Cardiac muscle cell (in vitro differentiated cells and primary cell): ENCODE results near the gene RAB27B. TPM values are rescaled to one million over a fixed set of nuclear protein-coding genes. Genes with fewer than 3 reads are reported as not detected.

ENCODE experiments used
- DNase-seq, 2 donors: peaks; one replicate each; pipeline versions ENCODE4 v3.0.0 to v3.0.0-alpha.2; 2010 to 2017; ENCODE audit warnings: low read depth in 1 of 2, low spot score in 1 of 2
- H3K27ac ChIP-seq: fragments of 200-600 bp; sonication (generic); 2 replicates; pipeline ENCODE4 v1.5.1; 2016
- H3K27me3 ChIP-seq: fragments of 200-600 bp; sonication (generic); 2 replicates; pipeline ENCODE4 v1.6.0; 2016; ENCODE audit warnings: control low read depth
- H3K36me3 ChIP-seq: fragments of 200-600 bp; sonication (generic); 2 replicates; pipeline ENCODE4 v1.5.1; 2016; ENCODE audit warnings: control low read depth
- H3K4me1 ChIP-seq: fragments of 200-600 bp; sonication (generic); 2 replicates; pipeline ENCODE4 v1.8.1; 2017; ENCODE audit warnings: low read depth, mild to moderate bottlenecking, mixed run types
- H3K4me3 ChIP-seq: fragments of 200-600 bp; sonication (generic); 2 replicates; pipeline ENCODE4 v1.5.1; 2016; ENCODE audit warnings: mild to moderate bottlenecking
- H3K9me3 ChIP-seq: fragments of 200-600 bp; sonication (generic); 2 replicates; pipeline ENCODE4 v1.5.1; 2017; ENCODE audit warnings: low read depth, mild to moderate bottlenecking, control low read depth
- CTCF ChIP-seq: IDR thresholded peaks from 2 replicates; pipeline ENCODE4 v1.5.1; 2012; ENCODE audit warnings: low read depth, mild to moderate bottlenecking, low read length
- polyA plus RNA-seq: library from polyadenylated mRNA; unstranded; fragments of >200 nt; fragmentation: Nextera tagmentation; extraction: Ambion mirVana; gene quantifications from 2 replicates; pipeline ENCODE4 v1.2.1, GENCODE V29; 2016
- total RNA-seq: library from RNA; depleted of rRNA; stranded (reverse); fragments of >200 nt; gene quantifications from 2 replicates; pipeline ENCODE4 v1.2.3, GENCODE V29; 2016

The RAB27B gene
- total and polyA plus RNA-seq, 2 experiments from 2014 or later, result 0.09 to 0.71 TPM

DNA sequence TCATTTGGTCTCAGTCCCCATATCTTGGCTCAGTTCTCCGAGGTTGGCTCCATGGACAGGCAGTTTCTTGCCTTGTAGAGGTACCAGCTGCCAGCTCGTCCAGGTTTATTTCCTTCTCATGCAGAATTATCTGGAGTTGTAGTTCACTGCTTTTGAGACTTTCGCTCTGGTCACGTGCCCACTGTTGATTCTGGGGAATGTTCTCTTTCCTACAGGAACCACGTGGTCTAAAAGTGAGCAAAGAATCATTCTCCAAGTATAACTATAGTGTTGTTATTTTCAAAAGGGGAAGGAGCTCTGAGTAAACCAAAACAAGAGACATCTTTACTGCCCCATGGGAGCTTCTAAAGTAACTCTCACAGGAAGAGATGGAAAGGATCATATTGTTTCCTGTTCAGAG is 41.2 kb upstream of the RAB27B start:
- H3K4me1 ChIP-seq, result no peaks in the 10 kb centered on the region
- TF ChIP-seq CTCF, result no peak
- H3K36me3 ChIP-seq, result no peaks in the 10 kb centered on the region
- no peak overlapping the region for H3K4me3 ChIP-seq
- H3K9me3 ChIP-seq, result no peaks in the 10 kb centered on the region
- no peaks in the 10 kb centered on the region for H3K27me3 ChIP-seq
- no peak overlapping the region for H3K27ac ChIP-seq
- no peak for DNase-seq

- H3K9me3 ChIP-seq, result no peaks in the 10 kb centered on the region
- TF ChIP-seq CTCF, result no peak
- no peak overlapping the region for H3K27ac ChIP-seq
- peak in 1 of 2 donors; percentile 35 for DNase-seq
- no peaks in the 10 kb centered on the region for H3K36me3 ChIP-seq
- no peak overlapping the region for H3K4me3 ChIP-seq
- H3K4me1 ChIP-seq, result no peaks in the 10 kb centered on the region
- H3K27me3 ChIP-seq, result no peaks in the 10 kb centered on the region
These were observed 40.7 kb upstream of the RAB27B start for GRCh38 chr18:54787616-54788015.

DNA sequence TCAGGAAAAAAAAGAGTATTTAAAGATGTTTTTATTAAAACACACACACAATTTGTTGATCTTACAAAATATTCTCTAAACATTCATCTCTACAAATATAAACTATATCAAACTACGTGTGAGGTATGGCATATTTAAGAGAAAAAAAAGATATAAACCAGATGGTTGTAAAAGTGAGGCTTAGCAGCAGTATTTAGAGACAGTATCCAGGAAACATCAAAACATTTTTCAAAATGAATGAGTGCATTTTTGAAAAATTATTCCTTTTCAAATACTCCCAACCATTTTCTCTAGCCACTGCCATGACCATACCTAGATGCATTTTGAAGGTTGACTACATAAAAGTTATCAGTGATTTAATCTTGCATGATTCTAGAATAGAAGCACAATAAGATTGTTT is 38.2 kb upstream of the RAB27B start:
- H3K4me1 ChIP-seq, result no peaks in the 10 kb centered on the region
- H3K4me3 ChIP-seq, result no peak overlapping the region
- no peak for TF ChIP-seq CTCF
- no peaks in the 10 kb centered on the region for H3K9me3 ChIP-seq
- H3K36me3 ChIP-seq, result no peaks in the 10 kb centered on the region
- no peak for DNase-seq
- no peaks in the 10 kb centered on the region for H3K27me3 ChIP-seq
- H3K27ac ChIP-seq, result no peak overlapping the region

GRCh38 chr18:54791657-54792056 is 36.6 kb upstream of the RAB27B start:
- DNase-seq, result no peak
- no peaks in the 10 kb centered on the region for H3K27me3 ChIP-seq
- no peak overlapping the region for H3K4me3 ChIP-seq
- no peaks in the 10 kb centered on the region for H3K36me3 ChIP-seq
- no peak overlapping the region for H3K27ac ChIP-seq
- no peaks in the 10 kb centered on the region for H3K4me1 ChIP-seq
- H3K9me3 ChIP-seq, result no peaks in the 10 kb centered on the region
- no peak for TF ChIP-seq CTCF

GRCh38 chr18:54792079-54792478 is 36.2 kb upstream of the RAB27B start:
- Histone ChIP-seq H3K9me3 (no peaks in the 10 kb centered on the region), H3K36me3 (no peaks in the 10 kb centered on the region), H3K4me1 (no peaks in the 10 kb centered on the region), H3K4me3 (no peak overlapping the region), H3K27ac (no peak overlapping the region), H3K27me3 (no peaks in the 10 kb centered on the region)
- TF ChIP-seq CTCF, result no peak
- no peak for DNase-seq

- Histone ChIP-seq H3K36me3 (no peaks in the 10 kb centered on the region), H3K27me3 (no peaks in the 10 kb centered on the region), H3K9me3 (no peaks in the 10 kb centered on the region), H3K4me3 (no peak overlapping the region), H3K27ac (no peak overlapping the region), H3K4me1 (no peaks in the 10 kb centered on the region)
- DNase-seq, result no peak
- no peak for TF ChIP-seq CTCF
These were observed 33.5 kb upstream of the RAB27B start for GRCh38 chr18:54794823-54795222.
